CD14-positive monocyte (primary cell): ENCODE results near the gene SLCO2A1. TPM values are rescaled to one million over a fixed set of nuclear protein-coding genes. Genes with fewer than 3 reads are reported as not detected.

ENCODE experiments used
- DNase-seq, 3 donors: peaks; one replicate each; pipeline ENCODE4 v3.0.0-alpha.2; 2011 to 2022
- H2AFZ ChIP-seq: 2 replicates; pipeline ENCODE4 v1.6.0; 2012; ENCODE audit warnings: mild to moderate bottlenecking, low read depth, low read length, inconsistent platforms; ENCODE audit not compliant: insufficient read depth, poor library complexity, severe bottlenecking
- H3K27ac ChIP-seq, 2 donors: 1 replicate in 1 of 2; 2 replicates in 1 of 2; pipeline ENCODE4 v1.5.1; 2012 to 2013; ENCODE audit warnings: low read length in 2 of 2, control low read depth in 1 of 2, inconsistent platforms in 1 of 2, low read depth in 1 of 2, mild to moderate bottlenecking in 1 of 2
- H3K27me3 ChIP-seq, 2 donors: one replicate each; pipeline versions ENCODE4 v1.6.0 to v1.6.1; 2011 to 2013; ENCODE audit warnings: low read length in 2 of 2; ENCODE audit not compliant: control insufficient read depth in 2 of 2, insufficient read depth in 2 of 2
- H3K36me3 ChIP-seq, 2 donors: replicated peaks in 1 of 2; 1 replicate in 1 of 2; 2 replicates in 1 of 2; pipeline versions ENCODE4 v1.5.1 to v1.6.1; 2012 to 2013; ENCODE audit warnings: low read length in 2 of 2, control low read depth in 1 of 2, inconsistent platforms in 1 of 2, mild to moderate bottlenecking in 1 of 2; ENCODE audit not compliant: insufficient read depth in 2 of 2, control insufficient read depth in 1 of 2
- H3K4me1 ChIP-seq, 2 donors: 1 replicate in 1 of 2; 2 replicates in 1 of 2; pipeline versions ENCODE4 v1.5.1 to v1.6.1; 2012 to 2013; ENCODE audit warnings: low read length in 2 of 2, control low read depth in 1 of 2, inconsistent platforms in 1 of 2, mild to moderate bottlenecking in 1 of 2, moderate library complexity in 1 of 2; ENCODE audit not compliant: insufficient read depth in 2 of 2, control insufficient read depth in 1 of 2
- H3K4me2 ChIP-seq: replicated peaks from 2 replicates; pipeline ENCODE3; 2012; ENCODE audit warnings: low read length, moderate library complexity, mild to moderate bottlenecking; ENCODE audit not compliant: poor library complexity, severe bottlenecking; ENCODE audit errors: extremely low read depth
- H3K4me3 ChIP-seq, 3 experiments: fragments of 200-600 bp in 1 of 3; sonication (generic) in 1 of 3; replicated peaks in 1 of 3; 1 replicate in 2 of 3; 2 replicates in 1 of 3; pipeline ENCODE4 v1.5.1; 2011 to 2013; ENCODE audit warnings: low read length in 3 of 3, mild to moderate bottlenecking in 3 of 3, control low read depth in 2 of 3, low read depth in 2 of 3, inconsistent platforms in 1 of 3, moderate library complexity in 1 of 3
- H3K79me2 ChIP-seq: 2 replicates; pipeline ENCODE4 v1.6.0; 2012; ENCODE audit warnings: mild to moderate bottlenecking, control low read depth, inconsistent platforms, low read length, moderate library complexity; ENCODE audit not compliant: insufficient read depth
- H3K9ac ChIP-seq: 2 replicates; pipeline ENCODE4 v1.6.0; 2017; ENCODE audit warnings: low read length, mild to moderate bottlenecking; ENCODE audit not compliant: insufficient read depth, poor library complexity, severe bottlenecking
- H3K9me3 ChIP-seq, 2 donors: replicated peaks in 1 of 2; 1 replicate in 1 of 2; 2 replicates in 1 of 2; pipeline versions ENCODE4 v1.5.1 to v1.6.1; 2012 to 2013; ENCODE audit warnings: low read length in 2 of 2, control low read depth in 1 of 2; ENCODE audit not compliant: control insufficient read depth in 1 of 2, insufficient read depth in 1 of 2
- H4K20me1 ChIP-seq: 2 replicates; pipeline ENCODE4 v1.6.0; 2012; ENCODE audit warnings: mild to moderate bottlenecking, low read length, control low read depth, moderate library complexity; ENCODE audit not compliant: insufficient read depth
- H3K27ac Mint-ChIP-seq, 7 donors: one replicate each; pipeline ENCODE4 v1.8.0; 2020; ENCODE audit warnings: mild to moderate bottlenecking in 7 of 7, mixed read lengths in 7 of 7, moderate library complexity in 6 of 7, inconsistent platforms in 2 of 7
- H3K27me3 Mint-ChIP-seq, 3 donors: one replicate each; pipeline ENCODE4 v1.8.0; 2021 to 2022; ENCODE audit warnings: low read depth in 3 of 3, mild to moderate bottlenecking in 3 of 3, mixed read lengths in 3 of 3, moderate library complexity in 3 of 3, inconsistent platforms in 1 of 3
- H3K36me3 Mint-ChIP-seq, 2 donors: one replicate each; pipeline ENCODE4 v1.8.0; 2020; ENCODE audit warnings: mixed read lengths in 2 of 2, inconsistent platforms in 1 of 2, mild to moderate bottlenecking in 1 of 2
- H3K4me1 Mint-ChIP-seq: one replicate; pipeline ENCODE4 v1.8.0; 2020; ENCODE audit warnings: mild to moderate bottlenecking, mixed read lengths
- H3K4me3 Mint-ChIP-seq, 2 donors: one replicate each; pipeline ENCODE4 v1.8.0; 2020; ENCODE audit warnings: mild to moderate bottlenecking in 2 of 2, mixed read lengths in 2 of 2, moderate library complexity in 1 of 2
- H3K9me3 Mint-ChIP-seq, 7 donors: one replicate each; pipeline ENCODE4 v1.8.0; 2020 to 2022; ENCODE audit warnings: mixed read lengths in 7 of 7, mild to moderate bottlenecking in 6 of 7, moderate library complexity in 6 of 7, inconsistent platforms in 2 of 7
- CTCF ChIP-seq: fragments of 200-600 bp; IDR thresholded peaks from one replicate; pipeline ENCODE4 v1.8.0; 2022; ENCODE audit warnings: antibody characterized with exemption, mild to moderate bottlenecking
- WGBS: methylation state at CpG from one replicate; pipeline ENCODE4 v1.1.5; 2013; ENCODE audit warnings: missing lambda C conversion rate; ENCODE audit not compliant: insufficient coverage; 5-methylcytosine and 5-hydroxymethylcytosine counted together
- intact Hi-C, 2 donors: fragments of 100-400 bp; cut with micrococcal nuclease; formaldehyde crosslinking; loops; one replicate each; pipeline versions ENCODE4 v1.15.0 to v1.15.1; 2023
- polyA plus RNA-seq, 3 donors: library from polyadenylated mRNA; depleted of rRNA in 1 of 3; unstranded in 2 of 3; stranded (reverse) in 1 of 3; fragments of 300-500 nt in 2 of 3; fragments of >200 nt in 1 of 3; fragmentation: Illumina TruSeq in 2 of 3; gene quantifications; 1 replicate in 2 of 3; 2 replicates in 1 of 3; pipeline ENCODE4 v1.2.3, GENCODE V29; 2012 to 2021

SLCO2A1 gene
- polyA plus RNA-seq, 3 donors, result 0.12 TPM; not detected in 2

- Histone ChIP-seq H3K79me2 (no peaks in the 10 kb centered on the region), H3K4me2 (no peak overlapping the region), H3K27me3 (no peaks in the 10 kb centered on the region), H2AFZ (no peak overlapping the region), H3K9me3 (no peaks in the 10 kb centered on the region), H3K4me3 (no peak overlapping the region), H4K20me1 (no peaks in the 10 kb centered on the region), H3K9ac (no peak overlapping the region), H3K27ac (no peak overlapping the region), H3K36me3 (no peaks in the 10 kb centered on the region), H3K4me1 (no peaks in the 10 kb centered on the region)
- H3K4me1 Mint-ChIP-seq, result no peaks in the 10 kb centered on the region
- intact Hi-C loops, result no loop called here
- peaks cover 0 to 11% (median 1%) of the 10 kb centered on the region in 7 donors for H3K9me3 Mint-ChIP-seq
- H3K36me3 Mint-ChIP-seq, result no peaks in the 10 kb centered on the region
- peaks cover 0 to 3% (median 1%) of the 10 kb centered on the region in 3 donors for H3K27me3 Mint-ChIP-seq
- DNase-seq, result no peak
- WGBS, result 77% methylated on average over 1 of the region's 7 CpGs
- no peak overlapping the region for H3K27ac Mint-ChIP-seq
- TF ChIP-seq CTCF, result no peak
- no peak overlapping the region for H3K4me3 Mint-ChIP-seq
Measured at GRCh38 chr3:134068429-134068828, 38.7 kb upstream of the SLCO2A1 start.

GRCh38 chr3:134067531-134068161 lies 37.9 kb upstream of the SLCO2A1 start:
- Histone ChIP-seq H3K27ac (no peak overlapping the region), H2AFZ (no peak overlapping the region), H3K79me2 (no peaks in the 10 kb centered on the region), H3K9ac (no peak overlapping the region), H3K36me3 (no peaks in the 10 kb centered on the region), H4K20me1 (no peaks in the 10 kb centered on the region), H3K4me3 (no peak overlapping the region), H3K4me1 (no peaks in the 10 kb centered on the region), H3K4me2 (no peak overlapping the region), H3K27me3 (no peaks in the 10 kb centered on the region), H3K9me3 (no peaks in the 10 kb centered on the region)
- 91% methylated on average over 13 of the region's 14 CpGs for WGBS
- Mint-ChIP-seq H3K27ac (peak overlapping the region in 1 of 7 donors; percentile 33), H3K9me3 (peaks cover 0 to 9% (median 1%) of the 10 kb centered on the region in 7 donors), H3K27me3 (peaks cover 0 to 3% (median 1%) of the 10 kb centered on the region in 3 donors), H3K4me1 (no peaks in the 10 kb centered on the region), H3K36me3 (no peaks in the 10 kb centered on the region), H3K4me3 (no peak overlapping the region)
- intact Hi-C loops, result no loop called here
- no peak for DNase-seq
- TF ChIP-seq CTCF, result no peak
